AG09309 (cell line): ENCODE data around the gene COQ5.

Experiments used
- DNase-seq: peaks from one replicate; pipeline ENCODE4 v3.0.0-alpha.2; 2010; ENCODE audit warnings: low read depth
- H3K4me3 ChIP-seq: 2 replicates; pipeline ENCODE4 v1.5.1; 2011; ENCODE audit warnings: mild to moderate bottlenecking, low read depth, low read length, moderate library complexity; ENCODE audit not compliant: control insufficient read depth
- TF ChIP-seq, protein P1 (sequence below): IDR thresholded peaks from 2 replicates; pipeline ENCODE4 v1.5.1; 2011; ENCODE audit warnings: mild to moderate bottlenecking, low read depth, low read length, inconsistent platforms; ENCODE audit not compliant: insufficient read depth, control insufficient read depth; ENCODE audit errors: missing control alignments

COQ5 gene

DNA sequence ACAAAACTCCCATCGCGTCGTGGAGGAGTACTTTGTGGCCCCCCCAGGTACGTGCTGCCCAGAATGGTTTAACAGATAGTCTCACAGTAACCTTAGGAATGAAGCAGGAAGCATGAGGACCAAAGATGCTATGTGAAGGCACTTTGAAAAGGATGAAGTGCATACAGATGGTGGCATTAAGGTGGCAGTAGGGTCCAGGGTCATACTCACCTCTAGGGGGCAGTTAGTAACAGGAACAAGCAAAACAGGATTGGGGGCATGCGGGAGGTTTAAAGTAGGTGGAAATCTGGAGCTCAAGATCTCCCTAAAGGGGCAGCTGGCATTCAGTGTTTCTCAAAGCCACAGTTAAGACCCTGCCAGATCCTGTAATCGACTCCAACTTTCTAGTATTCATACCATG, 71.8 kb downstream of the COQ5 start:
- DNase-seq = no peak
- TF ChIP-seq, protein P1, sequence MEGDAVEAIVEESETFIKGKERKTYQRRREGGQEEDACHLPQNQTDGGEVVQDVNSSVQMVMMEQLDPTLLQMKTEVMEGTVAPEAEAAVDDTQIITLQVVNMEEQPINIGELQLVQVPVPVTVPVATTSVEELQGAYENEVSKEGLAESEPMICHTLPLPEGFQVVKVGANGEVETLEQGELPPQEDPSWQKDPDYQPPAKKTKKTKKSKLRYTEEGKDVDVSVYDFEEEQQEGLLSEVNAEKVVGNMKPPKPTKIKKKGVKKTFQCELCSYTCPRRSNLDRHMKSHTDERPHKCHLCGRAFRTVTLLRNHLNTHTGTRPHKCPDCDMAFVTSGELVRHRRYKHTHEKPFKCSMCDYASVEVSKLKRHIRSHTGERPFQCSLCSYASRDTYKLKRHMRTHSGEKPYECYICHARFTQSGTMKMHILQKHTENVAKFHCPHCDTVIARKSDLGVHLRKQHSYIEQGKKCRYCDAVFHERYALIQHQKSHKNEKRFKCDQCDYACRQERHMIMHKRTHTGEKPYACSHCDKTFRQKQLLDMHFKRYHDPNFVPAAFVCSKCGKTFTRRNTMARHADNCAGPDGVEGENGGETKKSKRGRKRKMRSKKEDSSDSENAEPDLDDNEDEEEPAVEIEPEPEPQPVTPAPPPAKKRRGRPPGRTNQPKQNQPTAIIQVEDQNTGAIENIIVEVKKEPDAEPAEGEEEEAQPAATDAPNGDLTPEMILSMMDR = peak; percentile 26

GRCh38 chr12:120455302-120455701, 73.7 kb downstream of the COQ5 start:
- no peak overlapping the region for H3K4me3 ChIP-seq
- TF ChIP-seq, protein P1 = no peak
- no peak for DNase-seq

More for the DNA sequence above, 71.8 kb downstream of the COQ5 start:
- no peak overlapping the region for H3K4me3 ChIP-seq

GRCh38 chr12:120453977-120454376, 75.0 kb downstream of the COQ5 start:
- TF ChIP-seq, protein P1 = peak; percentile 70
- H3K4me3 ChIP-seq = no peak overlapping the region
- DNase-seq = no peak
